GM18520 (cell line): Measurements from ENCODE around the gene CDC25A.
A peak's percentile ranks its signal among the peaks of the same experiment; 100 is the strongest.
"Not testable (repeated sequence)": the region's sequence is repeated elsewhere in the genome, so short reads cannot be mapped to it uniquely, and the experiment has no call there.

Experiments used
- ATAC-seq: cut with Tn5 transposase; IDR thresholded peaks from one replicate; pipeline ENCODE4 v1.9.1; 2021; ENCODE audit not compliant: unreplicated experiment

CDC25A gene

GRCh38 chr3:48188266-48189201, at the start of gene CDC25A:
Gene CDC25A (minus strand): TSS chr3:48188417. CDS start chr3:48187947, 470 bp downstream.
- ATAC-seq: peak; percentile 92

GRCh38 chr3:48236531-48236930, 48.3 kb upstream of the CDC25A start:
- no peak for ATAC-seq

GRCh38 chr3:48233542-48233941, 45.3 kb upstream of the CDC25A start:
- no peak for ATAC-seq

- ATAC-seq: no peak
These were observed 44.5 kb upstream of the CDC25A start for GRCh38 chr3:48232734-48233133.

GRCh38 chr3:48232232-48232631, 44.0 kb upstream of the CDC25A start:
- no peak for ATAC-seq

GRCh38 chr3:48226939-48227338, 38.7 kb upstream of the CDC25A start:
- ATAC-seq: no peak

GRCh38 chr3:48225587-48225986, 37.4 kb upstream of the CDC25A start:
- ATAC-seq: no peak

GRCh38 chr3:48222616-48223513, 34.6 kb upstream of the CDC25A start, which contains the start of gene CAMP:
Gene CAMP (plus strand): TSS chr3:48223495. CDS start chr3:48223512, 17 bp downstream.
- no peak for ATAC-seq

- no peak for ATAC-seq
These were observed 32.5 kb upstream of the CDC25A start for GRCh38 chr3:48220746-48221145.

GRCh38 chr3:48219543-48219942, 31.3 kb upstream of the CDC25A start:
- no peak for ATAC-seq

- no peak for ATAC-seq
These were observed 30.3 kb upstream of the CDC25A start for GRCh38 chr3:48218537-48218936.

- ATAC-seq: no peak
These were observed 29.2 kb upstream of the CDC25A start for GRCh38 chr3:48217449-48217848.

GRCh38 chr3:48215876-48216275, 27.7 kb upstream of the CDC25A start:
- ATAC-seq: no peak

- ATAC-seq: no peak
These were observed 27.2 kb upstream of the CDC25A start for GRCh38 chr3:48215466-48215865.

GRCh38 chr3:48215019-48215418, 26.8 kb upstream of the CDC25A start:
- no peak for ATAC-seq

GRCh38 chr3:48214225-48214624, 26.0 kb upstream of the CDC25A start:
- ATAC-seq: no peak

GRCh38 chr3:48211776-48212175, 23.6 kb upstream of the CDC25A start:
- ATAC-seq: not testable (repeated sequence)

- not testable (repeated sequence) for ATAC-seq
These were observed 22.3 kb upstream of the CDC25A start for GRCh38 chr3:48210534-48210933.

GRCh38 chr3:48209445-48209844, 21.2 kb upstream of the CDC25A start:
- no peak for ATAC-seq

GRCh38 chr3:48208076-48208475, 19.9 kb upstream of the CDC25A start:
- ATAC-seq: no peak

- no peak for ATAC-seq
These were observed 14.4 kb upstream of the CDC25A start for GRCh38 chr3:48202632-48203031.

GRCh38 chr3:48199117-48199516, 10.9 kb upstream of the CDC25A start:
- no peak for ATAC-seq
